NCI-H524 (cell line): Measurements from ENCODE around the gene PRR30.
"Not testable (repeated sequence)": the region's sequence is repeated elsewhere in the genome, so short reads cannot be mapped to it uniquely, and the experiment has no call there.

ENCODE experiments used
- DNase-seq, 2 experiments: peaks; one replicate each; lab custom pipeline; 2025; lab: John Stamatoyannopoulos, UW

Gene PRR30

DNA sequence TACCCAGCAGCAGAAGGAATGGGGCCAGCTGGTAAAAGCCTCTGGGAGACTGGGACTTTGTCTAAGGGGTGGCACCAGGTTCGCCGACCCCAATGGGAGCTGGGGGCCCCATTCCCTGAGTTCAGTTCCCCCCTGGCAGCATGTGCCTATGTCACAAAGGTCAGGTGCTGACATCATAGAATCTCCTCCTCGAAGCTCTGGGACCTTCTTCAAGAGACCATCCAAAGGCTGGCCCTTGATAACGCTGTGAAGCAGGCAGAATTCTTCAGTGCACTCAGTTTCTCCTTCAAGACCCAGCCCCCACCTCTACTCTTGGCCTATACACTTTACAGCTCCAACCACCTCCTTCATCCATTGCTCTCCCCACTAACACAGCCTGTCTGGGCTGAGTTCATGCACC lies at the start of gene PRR30:
Gene PRR30 (minus strand): TSS at position 101 of the 400 bp plus-strand sequence. CDS start 1,081 bp downstream, outside the sequence.
- DNase-seq: no peak

DNA sequence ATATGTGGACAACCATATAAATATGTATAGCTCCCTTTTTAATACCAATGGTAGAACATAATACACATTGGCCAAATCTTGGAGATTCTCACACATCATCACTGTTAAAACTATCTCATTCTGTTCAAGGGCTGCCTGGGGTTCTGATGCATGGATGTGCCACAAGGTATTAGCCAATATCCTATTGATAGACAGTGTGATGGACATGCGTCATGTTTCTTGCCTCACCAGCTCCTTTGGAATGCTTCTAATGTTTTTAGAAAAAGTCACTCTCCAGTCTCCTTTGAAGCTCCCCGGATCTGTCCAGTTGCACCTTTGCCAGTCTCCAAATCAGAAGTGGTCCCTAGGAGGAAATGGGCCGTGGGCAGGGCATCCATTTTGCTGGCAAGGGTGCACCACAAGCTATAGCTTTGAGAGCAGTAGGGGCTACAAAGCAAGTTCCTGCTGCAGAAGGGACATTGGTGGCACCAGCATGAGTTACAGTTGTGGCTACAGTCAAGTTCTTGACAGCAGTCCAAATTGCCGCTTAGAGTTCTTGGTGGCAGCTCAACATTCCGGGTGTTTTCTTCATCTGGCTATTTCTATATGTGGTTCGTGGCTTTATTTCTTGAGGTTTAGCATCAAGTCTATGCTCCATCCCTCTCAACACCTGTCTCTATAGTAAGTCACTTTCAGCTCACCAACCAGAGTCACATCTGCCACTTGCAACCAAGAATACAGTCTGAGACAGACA lies 47.6 kb upstream of the PRR30 start:
- no peak for DNase-seq

DNA sequence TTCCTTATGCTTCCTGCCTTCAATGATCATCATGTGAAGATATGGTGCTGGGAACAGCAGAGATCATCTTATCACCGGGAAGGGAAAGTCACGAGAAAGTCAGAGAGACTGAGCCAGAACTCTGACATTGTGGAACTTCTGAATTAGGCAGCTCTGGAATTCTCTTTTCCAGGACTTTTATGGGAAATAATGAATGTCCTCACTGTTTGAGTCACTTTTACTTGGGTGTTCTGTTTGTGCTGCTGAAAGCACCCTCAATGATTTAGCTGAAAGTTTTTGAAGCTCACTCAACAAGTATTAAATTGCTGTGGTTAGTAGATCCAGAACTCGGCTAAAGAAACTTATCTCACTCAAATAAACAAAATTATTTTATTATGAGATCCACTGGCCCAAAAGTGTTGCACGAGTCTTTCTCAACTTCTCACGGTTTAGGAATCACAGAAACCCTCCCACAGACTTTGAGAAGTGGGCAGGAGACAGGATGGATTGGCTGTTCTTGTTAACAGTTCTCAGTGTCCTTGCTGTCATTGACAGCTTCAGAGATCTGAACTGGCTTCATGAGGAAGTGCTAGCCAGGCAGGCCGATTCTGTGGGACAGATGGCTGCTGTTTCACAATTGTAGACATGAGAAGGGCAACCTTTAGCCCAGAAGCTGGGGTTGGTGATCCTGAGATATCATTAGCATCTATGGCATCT lies 46.3 kb upstream of the PRR30 start:
- peak in 1 of 2 experiments; percentile 62 for DNase-seq

DNA sequence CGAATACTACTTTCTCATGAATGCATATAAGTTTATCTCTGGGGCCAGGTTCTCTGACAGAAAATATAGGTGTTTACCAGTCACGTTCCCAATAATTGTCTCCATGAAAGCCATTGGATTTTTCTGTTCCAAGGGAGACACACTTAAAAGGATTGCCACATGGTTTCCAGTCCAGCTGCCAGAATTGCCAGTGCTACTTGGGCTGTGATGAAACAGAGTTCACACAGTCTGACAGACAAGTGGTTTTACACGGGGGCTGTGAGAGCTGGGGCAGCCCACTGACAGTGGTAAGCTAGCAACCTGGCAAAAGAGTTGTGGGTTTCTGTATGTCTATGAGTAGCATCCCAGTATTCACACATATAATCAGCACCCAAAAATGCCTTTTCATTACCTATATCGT lies 44.9 kb upstream of the PRR30 start:
- no peak for DNase-seq

DNA sequence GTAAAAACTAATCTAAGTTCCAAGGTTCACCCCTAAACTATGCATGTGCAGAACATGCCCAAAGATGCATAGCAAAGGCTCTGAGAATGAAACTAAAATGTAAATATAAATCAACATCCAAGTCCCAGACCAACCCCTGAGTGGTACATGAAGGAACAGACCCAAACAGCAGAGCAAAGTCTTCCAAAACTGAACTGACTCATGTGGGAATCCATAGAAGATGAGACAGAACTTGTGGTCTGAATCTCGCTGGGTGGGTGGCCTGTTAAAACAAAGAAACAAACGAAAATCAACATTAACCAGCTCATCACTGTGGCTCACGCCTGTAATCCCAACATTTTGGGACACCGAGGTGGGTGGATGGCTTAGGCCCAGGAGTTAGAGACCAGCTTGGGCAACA lies 43.1 kb upstream of the PRR30 start:
- no peak for DNase-seq

DNA sequence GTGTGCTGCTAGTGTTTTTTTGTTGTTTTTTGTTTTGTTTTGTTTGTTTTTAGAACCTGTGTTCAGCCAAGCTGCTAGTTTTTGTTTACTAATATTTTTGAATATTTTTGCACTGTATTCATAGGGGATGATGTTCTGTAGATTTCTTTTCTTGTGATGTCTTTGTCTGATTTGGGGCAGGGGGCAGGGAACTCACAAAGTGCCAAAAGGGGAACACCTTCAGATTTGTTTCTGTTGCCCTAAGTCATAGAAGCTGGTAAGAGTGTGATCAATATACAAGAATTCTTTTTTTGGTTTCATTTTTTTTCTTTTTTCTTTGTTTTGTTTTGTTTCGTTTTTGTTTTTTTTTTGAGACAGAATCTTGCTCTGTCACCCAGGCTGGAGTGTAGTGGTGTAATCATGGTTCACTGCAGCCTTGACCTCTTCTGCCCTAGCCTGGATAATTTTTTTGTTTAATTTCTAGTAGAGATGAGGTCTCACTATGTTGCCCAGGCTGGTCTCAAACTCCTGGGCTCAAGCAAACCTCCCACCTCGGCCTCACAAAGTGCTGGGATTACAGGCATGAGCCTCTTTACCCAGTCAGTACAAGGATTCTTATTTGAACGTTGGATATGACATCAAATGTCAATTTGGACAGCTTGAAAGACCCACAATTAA lies 40.3 kb upstream of the PRR30 start:
- DNase-seq: no peak

DNA sequence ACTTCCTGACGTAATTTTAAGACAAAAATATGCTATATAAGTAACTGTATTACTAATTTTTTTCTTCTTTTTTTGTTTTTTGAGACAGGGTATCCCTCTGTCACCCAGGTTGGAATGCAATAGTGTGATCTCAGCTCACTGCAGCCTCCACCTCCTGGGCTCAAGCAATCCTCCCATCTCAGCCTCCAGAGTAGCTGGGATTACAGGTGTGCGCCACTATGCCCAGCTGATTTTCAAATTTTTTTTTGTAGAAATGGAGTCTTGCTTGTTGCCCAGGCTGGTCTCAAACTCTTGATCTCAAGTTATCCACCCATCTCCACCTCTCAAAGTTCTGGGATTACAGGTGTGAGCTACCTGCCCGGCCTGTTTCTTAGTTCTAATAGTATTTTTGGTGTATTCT lies 39.3 kb upstream of the PRR30 start:
- DNase-seq: no peak

DNA sequence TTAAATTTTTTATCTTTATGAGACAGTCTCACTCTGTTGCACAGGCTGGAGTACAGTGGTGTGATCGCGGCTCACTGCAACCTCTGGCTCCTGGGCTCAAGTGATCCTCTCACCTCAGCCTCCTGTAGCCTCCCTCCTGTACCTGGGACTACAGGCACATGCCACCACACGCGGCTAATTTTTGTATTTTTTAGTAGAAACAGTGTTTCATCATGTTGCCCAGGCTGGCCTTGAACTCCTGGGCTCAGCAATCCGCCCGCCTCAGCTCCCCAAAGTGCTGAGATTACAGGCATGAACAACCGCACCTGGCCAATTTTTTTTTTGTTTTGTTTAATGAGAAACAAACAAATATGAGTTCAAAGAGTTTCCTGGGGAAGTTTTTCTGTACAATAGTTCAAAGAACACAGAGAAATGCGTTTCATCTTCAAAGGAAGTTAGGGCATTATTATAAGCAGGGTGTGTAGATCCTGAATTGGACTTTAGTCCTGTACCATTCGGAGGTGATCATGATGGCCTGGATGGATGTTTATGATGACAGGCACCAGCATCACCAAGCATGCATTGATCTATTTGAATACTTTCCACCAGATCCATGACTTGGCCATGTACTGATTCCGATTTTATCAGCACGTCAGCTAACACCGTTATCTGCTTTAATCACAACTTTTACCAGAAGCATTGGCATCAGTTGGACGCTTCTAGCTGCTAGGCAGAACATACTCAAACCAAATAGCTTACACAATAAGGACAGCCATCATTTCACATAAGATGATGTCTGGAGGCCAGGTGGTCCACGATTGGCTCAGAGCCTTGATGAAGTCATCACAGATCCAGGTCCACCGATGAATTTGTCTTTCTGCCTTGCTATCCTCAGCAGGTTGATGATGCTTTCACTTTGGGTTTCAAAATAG lies 38.5 kb upstream of the PRR30 start:
- no peak for DNase-seq

DNA sequence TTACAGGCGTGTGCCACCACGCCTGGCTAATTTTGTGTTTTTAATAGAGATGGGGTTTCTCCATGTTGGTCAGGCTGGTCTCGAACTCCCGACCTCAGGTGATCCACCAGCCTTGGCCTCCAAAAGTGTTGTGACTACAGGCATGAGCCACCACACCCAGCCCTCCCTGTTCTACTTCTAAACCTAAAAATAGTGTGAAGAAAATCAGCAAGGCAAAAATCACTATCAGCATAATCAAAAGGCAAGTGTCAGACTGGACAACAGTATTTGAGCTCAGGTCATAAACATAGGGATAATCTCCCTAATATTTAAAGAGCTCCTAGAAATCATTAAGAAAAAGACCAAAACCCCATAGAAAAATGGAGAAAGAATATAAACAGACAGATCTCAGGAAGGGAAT lies 36.6 kb upstream of the PRR30 start:
- DNase-seq: not testable (repeated sequence)

DNA sequence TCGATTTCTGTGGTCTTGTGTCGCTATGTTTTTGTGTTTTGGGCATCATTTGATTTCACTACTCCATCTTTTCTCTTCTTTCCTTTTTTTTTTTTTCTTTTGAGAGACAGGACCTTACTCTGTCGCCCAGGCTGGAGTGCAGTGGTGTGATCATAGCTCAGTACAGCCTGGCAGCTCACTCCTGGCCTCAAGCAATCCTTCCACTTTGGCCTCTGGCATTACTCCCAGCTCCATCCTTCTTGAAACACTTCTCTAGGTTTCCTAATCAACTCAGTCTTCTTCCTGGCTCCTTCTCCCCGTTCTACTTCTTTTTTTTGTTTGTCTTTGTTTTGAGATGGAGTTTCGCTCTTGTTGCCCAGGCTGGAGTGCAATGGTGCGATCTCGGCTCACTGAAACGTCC lies 36.1 kb upstream of the PRR30 start:
- no peak for DNase-seq

DNA sequence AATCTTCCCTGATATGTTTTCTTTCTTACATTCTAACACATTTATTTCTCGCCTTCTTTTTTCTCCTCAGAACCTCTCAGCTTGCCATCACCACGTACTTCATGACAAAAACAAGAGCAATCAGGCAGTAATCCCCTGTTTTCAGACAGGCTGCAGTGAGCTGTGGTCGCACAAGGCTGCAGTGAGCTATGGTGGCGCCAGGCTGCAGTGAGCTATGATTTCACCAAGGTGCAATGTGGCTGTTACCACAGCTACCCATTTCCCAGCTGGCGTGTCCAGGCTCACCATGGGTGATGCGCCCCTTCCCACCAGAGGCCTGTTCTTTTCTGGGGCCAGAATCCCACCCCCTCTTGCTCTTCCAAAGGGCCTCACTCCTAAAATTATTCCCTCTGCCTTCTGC lies 35.4 kb upstream of the PRR30 start:
- DNase-seq: no peak

DNA sequence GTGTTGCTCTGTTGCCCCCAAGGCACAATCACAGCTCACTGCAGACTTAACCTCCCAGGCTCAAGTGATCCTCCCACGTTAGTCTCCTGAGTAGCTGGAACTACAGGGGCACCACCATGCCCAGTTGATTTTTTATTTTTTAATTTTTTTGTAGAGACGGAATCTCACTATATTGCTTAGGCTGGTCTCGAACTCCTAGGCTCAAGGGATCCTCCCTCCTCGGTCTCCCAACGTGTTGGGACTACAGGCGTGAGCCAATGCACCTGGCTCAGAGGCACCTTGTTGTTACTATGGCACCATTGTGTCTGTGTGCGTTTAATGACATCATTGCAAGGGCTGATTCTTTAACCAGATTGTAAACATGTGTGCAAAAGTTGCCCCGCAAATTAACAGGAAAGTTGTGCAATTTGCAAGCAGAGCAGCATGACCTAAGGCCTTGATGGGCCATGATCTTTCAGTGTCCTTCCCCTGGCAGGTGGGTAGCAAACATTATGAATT lies 32.2 kb upstream of the PRR30 start:
- DNase-seq: no peak

DNA sequence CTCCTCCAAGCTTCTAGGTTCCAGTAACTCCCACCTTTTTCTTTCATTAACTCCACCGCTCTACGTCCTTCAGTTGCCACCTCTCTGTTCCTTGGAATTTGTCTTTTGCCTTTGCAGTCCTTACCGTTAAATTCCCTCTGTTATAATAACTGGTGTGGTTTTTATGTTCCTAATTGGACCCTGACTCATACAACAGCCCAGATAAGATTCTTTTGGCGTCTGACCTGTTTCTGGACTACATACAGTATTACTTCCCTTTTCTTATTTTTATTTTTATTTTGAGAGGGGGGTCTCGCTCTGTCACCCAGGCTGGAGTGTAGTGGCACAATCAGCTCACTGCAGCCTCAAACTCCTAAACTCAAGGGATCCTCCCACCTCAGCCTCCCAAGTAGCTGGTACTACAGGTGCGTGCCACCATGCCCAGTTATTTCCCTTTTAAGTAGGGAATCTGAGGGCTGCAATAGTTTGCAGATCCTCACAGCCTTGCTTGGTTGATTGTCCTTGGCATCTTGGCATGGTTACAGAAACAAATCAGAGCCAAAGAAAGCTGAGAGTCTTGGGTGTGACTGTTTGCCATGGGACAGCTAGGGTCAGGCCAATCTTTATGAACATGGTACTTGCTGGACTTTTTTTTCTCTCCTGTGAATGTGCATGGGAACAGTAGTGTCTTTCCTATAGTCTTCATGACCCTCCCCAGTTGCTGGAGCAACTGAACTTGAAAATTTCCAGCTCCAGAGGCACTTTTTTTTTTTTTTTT lies 31.5 kb upstream of the PRR30 start:
- DNase-seq: no peak

DNA sequence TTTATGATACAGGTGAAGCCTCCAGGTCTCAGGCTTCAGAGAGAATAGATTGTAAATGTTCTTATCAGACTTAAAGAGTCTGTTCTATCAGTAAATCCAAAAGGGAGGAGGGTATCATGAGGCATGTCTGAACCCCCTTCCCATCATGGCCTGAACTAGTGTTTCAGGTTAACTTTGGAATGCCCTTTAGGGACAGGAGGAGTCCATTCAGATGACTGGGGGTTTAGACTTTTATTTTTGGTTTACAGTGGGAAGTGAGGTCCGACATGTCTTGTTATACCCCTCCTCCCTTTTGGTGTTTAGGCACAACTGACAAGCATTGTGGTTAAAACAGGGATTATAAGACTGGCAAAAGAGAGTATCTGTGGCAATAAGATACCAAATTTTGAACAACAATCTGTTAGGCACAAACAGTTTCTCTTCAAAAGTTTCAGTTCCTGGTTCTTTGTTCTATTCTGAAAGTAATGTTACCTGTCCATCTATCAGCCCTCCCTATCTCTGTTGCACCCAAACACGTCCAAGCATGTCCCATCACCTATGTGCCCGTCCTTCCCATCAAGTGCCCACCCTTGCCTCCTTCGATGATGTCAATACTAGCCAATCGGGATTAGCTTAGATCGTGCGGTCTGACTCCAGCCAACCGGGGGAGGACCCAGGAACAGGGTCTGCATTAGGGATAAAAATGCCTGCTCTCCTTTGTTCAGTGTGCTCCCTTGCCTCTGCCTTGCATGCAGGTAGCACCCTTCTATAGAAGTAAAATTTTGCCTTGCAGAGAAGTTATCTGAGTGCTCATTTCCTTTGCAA lies 26.0 kb upstream of the PRR30 start:
- DNase-seq: no peak

DNA sequence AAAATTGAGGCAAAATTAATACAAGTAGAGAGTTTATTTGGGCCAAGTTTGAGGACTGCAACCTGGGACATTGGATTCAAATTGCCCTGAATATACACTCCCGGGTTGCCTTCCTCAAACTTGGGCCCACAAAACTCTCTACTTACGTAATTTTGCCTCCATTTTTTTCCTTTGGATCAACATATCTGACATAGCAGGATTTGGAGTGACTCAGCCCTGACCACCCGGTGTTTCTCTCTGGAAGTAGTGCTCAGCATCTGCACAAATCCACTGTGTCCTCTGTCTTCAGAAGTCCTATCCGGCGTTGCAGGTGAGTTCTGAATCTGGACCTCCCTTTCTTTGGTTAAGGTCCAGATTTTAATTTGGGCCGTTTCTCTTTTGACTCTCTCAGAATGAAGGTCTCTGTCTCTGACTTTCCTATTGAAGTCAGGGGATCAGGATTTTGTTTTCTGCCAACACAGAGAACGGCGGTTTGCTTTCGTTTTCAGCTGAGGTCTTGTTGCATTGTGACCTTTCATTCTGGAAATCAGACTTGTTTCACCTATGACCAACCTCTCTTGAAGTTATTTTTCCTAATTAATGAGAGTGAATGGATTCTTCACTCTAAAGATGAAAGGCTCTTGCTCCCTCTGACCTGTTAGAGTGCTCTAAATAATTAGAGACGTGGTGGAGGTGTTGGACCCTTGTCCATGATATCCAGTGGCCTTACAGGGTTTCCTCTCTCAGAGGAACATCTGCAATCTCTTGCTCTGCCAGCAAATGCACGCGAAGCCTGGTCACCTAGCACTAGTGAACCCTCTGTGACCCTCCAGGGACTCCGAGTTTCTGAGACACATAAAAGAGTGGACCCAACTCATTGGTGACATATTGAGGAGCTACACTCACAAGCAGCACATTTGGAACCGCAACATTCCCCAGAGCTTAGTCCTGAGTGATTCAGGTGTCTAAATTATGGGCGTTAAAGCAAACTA lies 23.2 kb upstream of the PRR30 start:
- no peak for DNase-seq

DNA sequence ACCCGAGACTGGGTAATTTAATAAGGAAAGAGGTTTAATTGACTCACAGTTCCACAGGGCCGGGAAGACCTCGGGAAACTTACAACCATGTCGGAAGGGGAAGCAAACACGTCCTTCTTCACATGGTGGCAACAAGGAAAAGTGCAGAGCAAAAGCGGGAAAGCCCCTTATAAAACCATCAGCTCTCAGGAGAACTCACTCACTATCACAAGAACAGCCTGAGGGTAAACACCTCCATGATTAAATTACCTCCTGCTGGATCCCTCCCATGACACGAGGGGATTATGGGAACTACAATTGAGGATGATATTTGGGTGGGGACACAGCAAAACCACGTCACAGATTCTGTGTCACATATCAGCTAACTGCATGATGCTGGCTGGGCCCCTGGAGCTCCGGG lies 21.0 kb upstream of the PRR30 start:
- DNase-seq: no peak

DNA sequence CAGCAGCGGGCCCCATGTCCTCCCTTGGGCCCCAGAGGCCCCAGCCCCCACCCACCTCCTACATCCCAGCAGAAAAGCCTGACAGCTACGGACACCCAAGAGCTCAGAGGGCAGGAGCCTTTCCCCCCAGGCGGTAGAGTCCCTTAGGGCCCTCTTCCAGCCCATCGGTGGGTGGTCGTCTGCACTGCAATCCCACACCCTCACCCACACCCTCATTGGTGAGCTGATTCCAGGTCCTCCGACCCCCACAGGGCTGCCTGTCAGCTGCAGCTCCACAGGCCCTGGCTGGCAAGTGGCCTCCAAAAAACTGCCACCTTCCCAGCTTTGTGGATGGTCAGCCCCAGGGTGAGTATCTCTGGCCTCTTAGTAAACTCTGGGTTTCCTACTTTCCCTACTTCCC lies 20.1 kb upstream of the PRR30 start:
- no peak for DNase-seq

DNA sequence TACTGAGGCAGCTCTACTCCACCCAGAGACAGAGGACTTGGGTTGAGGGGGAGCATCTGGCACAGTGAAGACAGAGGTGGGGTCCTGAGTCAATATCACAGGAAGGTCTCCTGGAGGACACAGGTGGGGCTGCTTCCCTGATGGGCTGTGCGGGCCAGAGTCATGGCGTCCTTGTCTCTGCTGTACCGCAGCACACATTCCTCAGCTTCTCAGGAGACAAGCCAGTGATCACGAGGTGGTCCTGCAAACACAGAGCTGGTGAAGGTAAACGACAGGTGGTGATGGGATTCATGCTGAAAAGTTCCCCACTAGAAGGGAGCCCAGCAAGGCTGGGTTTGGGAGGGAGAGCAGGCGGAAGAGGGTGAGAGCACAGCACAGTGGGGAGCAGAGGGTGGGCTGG lies 19.3 kb upstream of the PRR30 start:
- no peak for DNase-seq

DNA sequence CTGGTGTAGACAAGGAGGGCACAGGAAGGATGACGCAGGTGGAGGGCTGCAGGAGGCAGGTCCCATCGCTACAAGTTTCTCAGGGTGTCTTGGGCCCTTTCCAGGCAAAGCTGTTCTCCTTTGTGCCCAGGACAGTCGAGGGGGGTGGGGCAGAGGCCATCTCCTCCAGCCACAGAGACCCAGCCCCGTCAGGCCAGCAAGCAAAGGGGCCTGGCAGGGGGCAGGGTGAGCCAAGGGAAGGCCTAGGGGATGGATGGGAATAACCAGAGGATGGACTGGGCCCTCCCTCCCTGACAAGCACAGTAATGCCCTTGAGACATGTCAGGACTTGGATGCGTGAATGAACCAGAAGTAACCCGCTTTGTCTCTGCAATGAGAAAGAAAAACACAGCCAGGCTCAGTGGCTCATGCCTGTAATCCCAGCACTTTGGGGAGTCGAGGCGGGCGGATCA lies 15.9 kb upstream of the PRR30 start:
- no peak for DNase-seq
